ENCODE measurements around the gene STXBP5L. TPM values are rescaled to one million over a fixed set of nuclear protein-coding genes. Genes with fewer than 3 reads are reported as not detected.
"Not testable (repeated sequence)": the region's sequence is repeated elsewhere in the genome, so short reads cannot be mapped to it uniquely, and the experiment has no call there.

STXBP5L gene
- total and polyA plus RNA-seq, 7 donors = under 0.01 to 0.01 TPM; not detected in 5

GRCh38 chr3:120875989-120876388, 32.0 kb upstream of the STXBP5L start:
- DNase-seq (no peak), ATAC-seq (no peak)
- no peaks in the 10 kb centered on the region for H3K36me3 ChIP-seq (ENCODE audit: insufficient read depth in 1 of 2, low read depth in 1 of 2)
- WGBS, 3 donors = 58 to 66% (median 65%) methylated on average over 4 of the region's 4 CpGs
- intact Hi-C loops (cut with DNase I) = no loop called here
- TF ChIP-seq, protein P1, sequence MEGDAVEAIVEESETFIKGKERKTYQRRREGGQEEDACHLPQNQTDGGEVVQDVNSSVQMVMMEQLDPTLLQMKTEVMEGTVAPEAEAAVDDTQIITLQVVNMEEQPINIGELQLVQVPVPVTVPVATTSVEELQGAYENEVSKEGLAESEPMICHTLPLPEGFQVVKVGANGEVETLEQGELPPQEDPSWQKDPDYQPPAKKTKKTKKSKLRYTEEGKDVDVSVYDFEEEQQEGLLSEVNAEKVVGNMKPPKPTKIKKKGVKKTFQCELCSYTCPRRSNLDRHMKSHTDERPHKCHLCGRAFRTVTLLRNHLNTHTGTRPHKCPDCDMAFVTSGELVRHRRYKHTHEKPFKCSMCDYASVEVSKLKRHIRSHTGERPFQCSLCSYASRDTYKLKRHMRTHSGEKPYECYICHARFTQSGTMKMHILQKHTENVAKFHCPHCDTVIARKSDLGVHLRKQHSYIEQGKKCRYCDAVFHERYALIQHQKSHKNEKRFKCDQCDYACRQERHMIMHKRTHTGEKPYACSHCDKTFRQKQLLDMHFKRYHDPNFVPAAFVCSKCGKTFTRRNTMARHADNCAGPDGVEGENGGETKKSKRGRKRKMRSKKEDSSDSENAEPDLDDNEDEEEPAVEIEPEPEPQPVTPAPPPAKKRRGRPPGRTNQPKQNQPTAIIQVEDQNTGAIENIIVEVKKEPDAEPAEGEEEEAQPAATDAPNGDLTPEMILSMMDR (IDR thresholded peaks at IDR 0.05) = no peak
- H3K4me3 ChIP-seq = no peak overlapping the region
- H3K9me3 ChIP-seq = no peaks in the 10 kb centered on the region
- H3K4me1 ChIP-seq = no peaks in the 10 kb centered on the region
- H3K27me3 ChIP-seq (ENCODE audit: insufficient read depth in 3 of 3, low read length in 2 of 3) = peaks cover 0 to 2% (median 0%) of the 10 kb centered on the region in 3 donors
- no peak overlapping the region for H3K27ac ChIP-seq

GRCh38 chr3:120879411-120879810, 28.6 kb upstream of the STXBP5L start:
- no peaks in the 10 kb centered on the region for H3K36me3 ChIP-seq (ENCODE audit: insufficient read depth in 1 of 2, low read depth in 1 of 2)
- WGBS, 3 donors = 35 to 45% (median 36%) methylated on average over 4 of the region's 4 CpGs
- intact Hi-C loops (cut with DNase I) = no loop called here
- DNase-seq (no peak), ATAC-seq (no peak)
- H3K4me3 ChIP-seq = no peak overlapping the region
- H3K4me1 ChIP-seq = no peaks in the 10 kb centered on the region
- H3K27ac ChIP-seq = no peak overlapping the region
- TF ChIP-seq, protein P1 (IDR thresholded peaks at IDR 0.05) = no peak
- H3K27me3 ChIP-seq (ENCODE audit: insufficient read depth in 3 of 3, low read length in 2 of 3) = no peaks in the 10 kb centered on the region
- H3K9me3 ChIP-seq = no peaks in the 10 kb centered on the region

DNA sequence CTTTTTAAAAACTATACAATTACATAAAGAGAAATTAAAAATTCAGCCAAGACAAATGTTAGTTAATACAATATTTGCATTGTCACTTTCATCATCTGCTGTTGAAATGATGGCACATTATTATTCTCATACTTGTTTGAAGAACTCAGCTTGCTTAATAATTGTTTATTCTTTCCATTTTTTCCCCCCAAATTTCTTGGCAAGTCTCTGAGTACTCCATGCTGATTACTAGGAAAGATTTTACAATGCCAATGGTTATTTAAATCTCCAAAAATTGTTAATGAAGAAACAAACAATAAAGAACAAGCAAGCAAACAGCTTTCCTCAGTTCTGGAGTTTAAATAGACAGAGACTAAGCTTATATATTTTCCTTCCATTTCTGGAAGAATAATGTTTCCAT, 15.1 kb upstream of the STXBP5L start:
- DNase-seq (no peak), ATAC-seq (no peak)
- TF ChIP-seq, protein P1 (IDR thresholded peaks at IDR 0.05) = no peak
- intact Hi-C loops (cut with DNase I) = no loop called here
- Histone ChIP-seq H3K36me3 (ENCODE audit: insufficient read depth in 1 of 2, low read depth in 1 of 2) (no peaks in the 10 kb centered on the region), H3K9me3 (no peaks in the 10 kb centered on the region), H3K4me3 (no peak overlapping the region), H3K27me3 (ENCODE audit: insufficient read depth in 3 of 3, low read length in 2 of 3) (no peaks in the 10 kb centered on the region), H3K27ac (no peak overlapping the region), H3K4me1 (no peaks in the 10 kb centered on the region)

- intact Hi-C loops (cut with DNase I) = no loop called here
- WGBS, 3 donors = 14 to 17% (median 15%) methylated on average over 5 of the region's 5 CpGs
- DNase-seq (no peak), ATAC-seq (no peak)
- no peaks in the 10 kb centered on the region for H3K9me3 ChIP-seq
- H3K27ac ChIP-seq = no peak overlapping the region
- no peaks in the 10 kb centered on the region for H3K27me3 ChIP-seq (ENCODE audit: insufficient read depth in 3 of 3, low read length in 2 of 3)
- H3K36me3 ChIP-seq (ENCODE audit: insufficient read depth in 1 of 2, low read depth in 1 of 2) = no peaks in the 10 kb centered on the region
- no peak overlapping the region for H3K4me3 ChIP-seq
- TF ChIP-seq, protein P1 (IDR thresholded peaks at IDR 0.05) = no peak
- no peaks in the 10 kb centered on the region for H3K4me1 ChIP-seq
Measured at GRCh38 chr3:120894316-120895057, 13.5 kb upstream of the STXBP5L start.

DNA sequence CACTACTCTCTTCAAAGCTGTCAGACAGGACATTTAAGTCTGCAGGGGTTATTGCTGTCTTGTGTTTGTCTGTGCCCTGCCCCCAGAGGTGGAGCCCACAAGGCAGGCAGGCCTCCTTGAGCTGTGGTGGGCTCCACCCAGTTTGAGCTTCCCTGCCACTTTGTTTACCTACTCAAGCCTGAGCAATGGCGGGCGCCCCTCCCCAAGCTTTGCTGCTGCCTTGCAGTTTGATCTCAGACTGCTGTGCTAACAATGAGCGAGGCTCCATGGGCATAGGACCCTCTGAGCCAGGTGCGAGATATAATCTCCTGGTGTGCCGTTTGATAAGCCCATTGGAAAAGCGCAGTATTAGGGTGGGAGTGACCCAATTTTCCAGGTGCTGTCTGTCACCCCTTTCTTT, 6.3 kb upstream of the STXBP5L start:
- H3K4me3 ChIP-seq; intact Hi-C loops (cut with DNase I); H3K27me3 ChIP-seq (ENCODE audit: insufficient read depth in 3 of 3, low read length in 2 of 3); H3K27ac ChIP-seq; ATAC-seq; H3K4me1 ChIP-seq; H3K9me3 ChIP-seq; DNase-seq; H3K36me3 ChIP-seq (ENCODE audit: insufficient read depth in 1 of 2, low read depth in 1 of 2): not testable (repeated sequence)
- WGBS, 3 donors = 91 to 99% (median 96%) methylated on average over 6 of the region's 6 CpGs

Data from psoas muscle (tissue), 8 donors.